ENCODE data around the gene EIF3L. TPM values are rescaled to one million over a fixed set of nuclear protein-coding genes. Genes with fewer than 3 reads are reported as not detected.

Gene EIF3L
- total RNA-seq, 2 donors from 2014 or later, result 224 to 226 TPM

DNA sequence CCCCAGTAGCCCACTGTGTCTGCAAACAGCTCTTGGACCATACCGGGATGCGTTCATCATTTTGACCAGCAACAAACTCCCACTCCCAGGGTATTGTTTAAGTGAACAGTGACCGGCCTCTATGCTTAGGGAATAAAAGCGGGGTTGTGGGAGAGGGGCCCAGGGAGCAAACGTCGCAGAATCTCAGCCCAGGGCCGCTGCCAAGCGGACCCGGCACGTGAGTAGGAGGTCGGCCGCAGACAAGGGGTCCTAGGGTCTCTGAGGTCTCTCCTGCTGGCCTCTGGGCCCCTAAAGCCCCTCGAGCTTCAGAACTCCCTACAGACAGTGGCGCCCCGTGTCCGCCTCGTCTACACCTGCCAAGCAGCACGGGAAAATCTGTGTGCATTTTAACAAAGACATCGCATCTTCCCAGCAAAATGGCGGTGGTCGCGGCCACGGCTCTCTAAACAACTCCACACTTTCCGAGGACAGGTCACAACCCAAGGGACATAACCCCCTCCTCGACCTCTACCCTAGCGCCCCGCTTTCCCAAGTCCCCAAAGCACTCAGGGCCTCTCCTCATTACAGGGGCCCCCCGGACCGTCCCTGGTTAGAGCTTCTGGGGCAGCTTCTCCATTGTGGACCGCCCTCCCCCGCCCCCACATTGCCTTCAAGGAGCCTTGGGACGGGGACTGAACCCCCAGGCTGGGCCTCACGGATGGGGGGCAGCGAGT, 45.4 kb upstream of the EIF3L start:
- H3K9me3 ChIP-seq, result no peaks in the 10 kb centered on the region
- no peak for TF ChIP-seq CTCF (IDR thresholded peaks at IDR 0.05)
- DNase-seq (ENCODE audit: low spot score) (no peak), ATAC-seq (ENCODE audit: insufficient number of reproducible peaks, low FRiP score, low read depth) (no peak)
- no peaks in the 10 kb centered on the region for H3K27me3 ChIP-seq (replicated peaks; ENCODE audit: insufficient read depth)
- peak overlapping the region; percentile 67 for H3K4me3 ChIP-seq
- peaks cover 13 to 52% of the 10 kb centered on the region in 2 donors for H3K4me1 ChIP-seq (ENCODE audit: control insufficient read depth in 1 of 2, low read depth in 2 of 2)
- no peak overlapping the region for H3K27ac ChIP-seq
- no peaks in the 10 kb centered on the region for H3K36me3 ChIP-seq

GRCh38 chr22:37804352-37804880, 44.8 kb upstream of the EIF3L start:
- no peaks in the 10 kb centered on the region for H3K27me3 ChIP-seq (replicated peaks; ENCODE audit: insufficient read depth)
- H3K4me3 ChIP-seq, result peak overlapping the region; percentile 67
- H3K9me3 ChIP-seq, result no peaks in the 10 kb centered on the region
- no peaks in the 10 kb centered on the region for H3K36me3 ChIP-seq
- H3K4me1 ChIP-seq (ENCODE audit: control insufficient read depth in 1 of 2, low read depth in 2 of 2), result peaks cover 13 to 58% of the 10 kb centered on the region in 2 donors
- no peak for DNase-seq (ENCODE audit: low spot score)
- no peak for ATAC-seq (ENCODE audit: insufficient number of reproducible peaks, low FRiP score, low read depth)
- no peak for TF ChIP-seq CTCF (IDR thresholded peaks at IDR 0.05)
- peak overlapping the region; percentile 72 to 78 for H3K27ac ChIP-seq

- peak; percentile 50 for ATAC-seq (ENCODE audit: insufficient number of reproducible peaks, low FRiP score, low read depth)
- Histone ChIP-seq H3K9me3 (no peaks in the 10 kb centered on the region), H3K4me3 (peak overlapping the region; percentile 67), H3K4me1 (ENCODE audit: control insufficient read depth in 1 of 2, low read depth in 2 of 2) (peaks cover 13 to 59% of the 10 kb centered on the region in 2 donors), H3K36me3 (no peaks in the 10 kb centered on the region), H3K27me3 (replicated peaks; ENCODE audit: insufficient read depth) (no peaks in the 10 kb centered on the region), H3K27ac (peak overlapping the region; percentile 72 to 78)
- peak; percentile 61 for DNase-seq (ENCODE audit: low spot score)
- TF ChIP-seq CTCF (IDR thresholded peaks at IDR 0.05), result no peak
Observed at GRCh38 chr22:37804881-37805809, 44.1 kb upstream of the EIF3L start.

GRCh38 chr22:37805810-37806277, 43.4 kb upstream of the EIF3L start:
- ATAC-seq (ENCODE audit: insufficient number of reproducible peaks, low FRiP score, low read depth) (no peak), DNase-seq (ENCODE audit: low spot score) (no peak)
- Histone ChIP-seq H3K27ac (peak overlapping the region; percentile 72 to 78), H3K4me1 (ENCODE audit: control insufficient read depth in 1 of 2, low read depth in 2 of 2) (peaks cover 13 to 59% of the 10 kb centered on the region in 2 donors), H3K9me3 (no peaks in the 10 kb centered on the region), H3K4me3 (peak overlapping the region; percentile 67), H3K36me3 (no peaks in the 10 kb centered on the region), H3K27me3 (replicated peaks; ENCODE audit: insufficient read depth) (no peaks in the 10 kb centered on the region)
- TF ChIP-seq CTCF (IDR thresholded peaks at IDR 0.05), result no peak
